IMR-90 (cell line): Measurements from ENCODE around the gene GFRA4. TPM values are rescaled to one million over a fixed set of nuclear protein-coding genes. Genes with fewer than 3 reads are reported as not detected.
A peak's percentile ranks its signal among the peaks of the same experiment; 100 is the strongest.

Experiments
- ATAC-seq: fragments of 200-7000 bp; cut with Tn5 transposase; 2 replicates; pipeline ENCODE4 v1.9.1; 2020; ENCODE audit warnings: low read depth, mild to moderate bottlenecking, moderate library complexity
- BruUV-seq: library from RNA; stranded (reverse); fragments of 400-500 nt; replicated peaks from 2 replicates; lab custom pipeline; 2021; lab: Mats Ljungman, UMichigan
- CTCF ChIA-PET: fragments of 300-600 bp; formaldehyde crosslinking; extraction: SDS; loops from one replicate; lab custom pipeline; 2021; ENCODE audit warnings: antibody characterized with exemption; lab: Yijun Ruan, JAX
- POLR2A ChIA-PET: fragments of 300-600 bp; sonication (Branson Sonifier 250); formaldehyde crosslinking; loops from one replicate; lab custom pipeline; 2022; ENCODE audit warnings: antibody characterized with exemption; ENCODE audit not compliant: unreplicated experiment; lab: Charles Lee
- DNase-seq: peaks from one replicate; pipeline ENCODE4 v3.0.0; 2013
- H2AFZ ChIP-seq: replicated peaks from 2 replicates; pipeline ENCODE3; 2013; ENCODE audit warnings: low read length, mild to moderate bottlenecking; ENCODE audit not compliant: poor library complexity
- H2AK5ac ChIP-seq: 2 replicates; pipeline ENCODE4 v1.6.1; 2013; ENCODE audit warnings: low read depth, low read length, inconsistent platforms
- H2AK9ac ChIP-seq: replicated peaks from 2 replicates; pipeline ENCODE3; 2013; ENCODE audit warnings: mild to moderate bottlenecking, low read depth, low read length, moderate library complexity; ENCODE audit not compliant: poor library complexity
- H2BK120ac ChIP-seq: 2 replicates; pipeline ENCODE4 v1.6.1; 2013; ENCODE audit warnings: low read depth, low read length, inconsistent platforms
- H2BK15ac ChIP-seq: 3 replicates; pipeline ENCODE4 v1.6.1; 2013; ENCODE audit warnings: low read depth, low read length, inconsistent platforms
- H2BK20ac ChIP-seq: 2 replicates; pipeline ENCODE4 v1.6.1; 2013; ENCODE audit warnings: low read depth, mild to moderate bottlenecking, inconsistent platforms, low read length, moderate library complexity
- H2BK5ac ChIP-seq: 2 replicates; pipeline ENCODE4 v1.6.1; 2013; ENCODE audit warnings: mild to moderate bottlenecking, low read depth, low read length, inconsistent platforms; ENCODE audit not compliant: poor library complexity, severe bottlenecking
- H3K14ac ChIP-seq: replicated peaks from 2 replicates; pipeline ENCODE4 v1.6.1; 2013; ENCODE audit warnings: low read depth, low read length, inconsistent platforms
- H3K18ac ChIP-seq: 2 replicates; pipeline ENCODE4 v1.6.1; 2013; ENCODE audit warnings: low read depth, low read length, control low read depth
- H3K23ac ChIP-seq: 2 replicates; pipeline ENCODE4 v1.6.1; 2013; ENCODE audit warnings: low read depth, low read length, inconsistent platforms
- H3K27ac ChIP-seq: 2 replicates; pipeline ENCODE4 v1.5.1; 2013; ENCODE audit warnings: mild to moderate bottlenecking, control low read depth, low read length; ENCODE audit not compliant: insufficient read depth
- H3K27me3 ChIP-seq: 2 replicates; pipeline ENCODE4 v1.6.1; 2013; ENCODE audit warnings: low read length; ENCODE audit not compliant: control insufficient read depth, insufficient read depth
- H3K36me3 ChIP-seq: 2 replicates; pipeline ENCODE4 v1.6.1; 2013; ENCODE audit warnings: low read length, mixed read lengths; ENCODE audit not compliant: control insufficient read depth, insufficient read depth
- H3K4ac ChIP-seq: 2 replicates; pipeline ENCODE4 v1.6.1; 2013; ENCODE audit warnings: low read depth, low read length, inconsistent platforms
- H3K4me1 ChIP-seq: 2 replicates; pipeline ENCODE4 v1.6.1; 2013; ENCODE audit warnings: low read length, mixed read lengths; ENCODE audit not compliant: control insufficient read depth, insufficient read depth
- H3K4me2 ChIP-seq: 2 replicates; pipeline ENCODE4 v1.6.1; 2013; ENCODE audit warnings: low read depth, mild to moderate bottlenecking, control low read depth, low read length, moderate library complexity
- H3K4me3 ChIP-seq: 2 replicates; pipeline ENCODE4 v1.5.1; 2013; ENCODE audit warnings: low read depth, mild to moderate bottlenecking, control low read depth, low read length, moderate library complexity; ENCODE audit not compliant: insufficient read depth
- H3K56ac ChIP-seq: 2 replicates; pipeline ENCODE4 v1.6.1; 2013; ENCODE audit warnings: low read length, inconsistent platforms; ENCODE audit not compliant: insufficient read depth; ENCODE audit errors: extremely low read depth
- H3K79me1 ChIP-seq, 2 experiments: 2 replicates each; pipeline ENCODE4 v1.6.1; 2013; ENCODE audit warnings: low read length in 2 of 2, inconsistent platforms in 1 of 2, low read depth in 1 of 2
- H3K9ac ChIP-seq: 2 replicates; pipeline ENCODE4 v1.6.1; 2013; ENCODE audit warnings: low read depth, low read length, control low read depth
- H3K9me1 ChIP-seq: 2 replicates; pipeline ENCODE4 v1.6.1; 2013; ENCODE audit warnings: low read length, inconsistent platforms; ENCODE audit not compliant: insufficient read depth
- H3K9me3 ChIP-seq: 2 replicates; pipeline ENCODE4 v1.6.1; 2013; ENCODE audit warnings: low read length; ENCODE audit not compliant: control insufficient read depth, insufficient read depth
- H4K20me1 ChIP-seq: 2 replicates; pipeline ENCODE4 v1.6.1; 2013; ENCODE audit warnings: low read length, inconsistent platforms; ENCODE audit not compliant: insufficient read depth
- H4K5ac ChIP-seq: 2 replicates; pipeline ENCODE4 v1.6.1; 2013; ENCODE audit warnings: mild to moderate bottlenecking, low read depth, low read length, control low read depth
- H4K8ac ChIP-seq, 2 experiments: 2 replicates each; pipeline ENCODE4 v1.6.1; 2013; ENCODE audit warnings: low read depth in 2 of 2, low read length in 2 of 2, control low read depth in 1 of 2, inconsistent platforms in 1 of 2
- H4K91ac ChIP-seq: 2 replicates; pipeline ENCODE4 v1.6.1; 2013; ENCODE audit warnings: low read depth, low read length, inconsistent platforms; ENCODE audit not compliant: insufficient read depth
- CEBPB ChIP-seq: IDR thresholded peaks from 2 replicates; pipeline ENCODE4 v1.6.1; 2012; ENCODE audit warnings: low read depth, low read length, improper control_type of control experiment
- RCOR1 ChIP-seq: IDR thresholded peaks from 2 replicates; pipeline ENCODE4 v1.6.1; 2012; ENCODE audit warnings: mild to moderate bottlenecking, low read length, improper control_type of control experiment; ENCODE audit not compliant: insufficient replicate concordance
- RFX5 ChIP-seq: IDR thresholded peaks from 2 replicates; pipeline ENCODE4 v1.8.0; 2012; ENCODE audit warnings: low read depth, mild to moderate bottlenecking, low read length, moderate library complexity
- WGBS, 2 experiments: methylation state at CpG; one replicate each; pipeline versions ENCODE4 v1.1.5 to v1.1.7; 2013; ENCODE audit warnings: missing lambda C conversion rate in 2 of 2; ENCODE audit not compliant: insufficient read length in 1 of 2; ENCODE audit errors: extremely low coverage in 2 of 2; 5-methylcytosine and 5-hydroxymethylcytosine counted together
- dilution Hi-C: fragments of 300-500 bp; cut with HindIII; formaldehyde crosslinking; loops from one replicate; pipeline ENCODE4 v1.14.3; 2018; ENCODE audit warnings: low sequenced_read_pairs; ENCODE audit not compliant: unreplicated experiment
- in situ Hi-C: fragments of 300-500 bp; cut with MboI; formaldehyde crosslinking; loops from 3 replicates; pipeline ENCODE4 v1.14.3; 2019; ENCODE audit warnings: low sequenced_read_pairs, inconsistent platforms, mixed read lengths
- intact Hi-C: fragments of 100-400 bp; cut with micrococcal nuclease; formaldehyde crosslinking; loops from 2 replicates; pipeline ENCODE4 v1.10.0; 2022
- polyA plus RNA-seq, 3 experiments: library from polyadenylated mRNA; depleted of rRNA; stranded (reverse); fragments of >200 nt; gene quantifications; 2 replicates each; pipeline ENCODE4 v1.2.3, GENCODE V29; 2012; ENCODE audit warnings: low replicate concordance in 1 of 3
- total RNA-seq: library from RNA; depleted of rRNA; stranded (reverse); fragments of >200 nt; gene quantifications from 2 replicates; pipeline ENCODE4 v1.2.3, GENCODE V29; 2012
- TF ChIP-seq, protein P1 (sequence below): fragments of 150-350 bp; IDR thresholded peaks from 2 replicates; pipeline ENCODE4 v1.6.1; 2017; ENCODE audit warnings: mild to moderate bottlenecking, antibody characterized with exemption, low read length, low read depth

Gene GFRA4
- total and polyA plus RNA-seq, 2 of the 4 experiments (the other 2 are of a cell fraction), result not detected

GRCh38 chr20:3712279-3712873 is 49.2 kb upstream of the GFRA4 start, which contains the start of gene SIGLEC1:
Gene SIGLEC1 (minus strand): TSS chr20:3712600. CDS start chr20:3707128, 5,472 bp downstream.
- H3K9me3 ChIP-seq, result no peaks in the 10 kb centered on the region
- no peak within 1 kb of the TSS for H2BK120ac ChIP-seq
- no peak within 1 kb of the TSS for H4K91ac ChIP-seq
- no peak within 1 kb of the TSS for H3K18ac ChIP-seq
- H3K9me1 ChIP-seq, result no peaks in the 10 kb centered on the region
- no peak within 1 kb of the TSS for H3K4me3 ChIP-seq
- H3K4me2 ChIP-seq, result no peak within 1 kb of the TSS
- no peak within 1 kb of the TSS for H3K4ac ChIP-seq
- H2AK9ac ChIP-seq, result no peak within 1 kb of the TSS
- no peaks in the 10 kb centered on the region for H3K36me3 ChIP-seq
- peaks cover 16% of the 10 kb centered on the region for H3K27me3 ChIP-seq
- in situ Hi-C loops (no loop called here), intact Hi-C loops (no loop called here), dilution Hi-C loops (no loop called here)
- no peak within 1 kb of the TSS for H4K5ac ChIP-seq
- WGBS, 2 experiments, result 92% methylated on average over 2 of the region's 15 CpGs; no CpG with 5 or more reads in 1 of the 2 experiments
- no peak for DNase-seq
- no peak within 1 kb of the TSS for H2AK5ac ChIP-seq
- ATAC-seq, result no peak
- ChIA-PET POLR2A (no interaction called here), CTCF (no interaction called here)
- H3K14ac ChIP-seq, result no peak within 1 kb of the TSS
- H3K56ac ChIP-seq, result no peak within 1 kb of the TSS
- H4K8ac ChIP-seq, result no peak within 1 kb of the TSS
- no peaks in the 10 kb centered on the region for H4K20me1 ChIP-seq
- BruUV-seq, result no TSS peak
- H2BK20ac ChIP-seq, result no peak within 1 kb of the TSS
- H3K4me1 ChIP-seq, result no peaks in the 10 kb centered on the region
- H3K27ac ChIP-seq, result no peak within 1 kb of the TSS
- no peak within 1 kb of the TSS for H3K23ac ChIP-seq
- no peak within 1 kb of the TSS for H2BK5ac ChIP-seq
- no peak within 1 kb of the TSS for H3K9ac ChIP-seq
- H2BK15ac ChIP-seq, result no peak within 1 kb of the TSS
- no peak within 1 kb of the TSS for H2AFZ ChIP-seq
- TF ChIP-seq RFX5, result no peak
- TF ChIP-seq, protein P1, sequence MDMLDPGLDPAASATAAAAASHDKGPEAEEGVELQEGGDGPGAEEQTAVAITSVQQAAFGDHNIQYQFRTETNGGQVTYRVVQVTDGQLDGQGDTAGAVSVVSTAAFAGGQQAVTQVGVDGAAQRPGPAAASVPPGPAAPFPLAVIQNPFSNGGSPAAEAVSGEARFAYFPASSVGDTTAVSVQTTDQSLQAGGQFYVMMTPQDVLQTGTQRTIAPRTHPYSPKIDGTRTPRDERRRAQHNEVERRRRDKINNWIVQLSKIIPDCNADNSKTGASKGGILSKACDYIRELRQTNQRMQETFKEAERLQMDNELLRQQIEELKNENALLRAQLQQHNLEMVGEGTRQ, result no peak
- TF ChIP-seq RCOR1, result no peak
- peak; percentile 74; the same call in 1 of the 2 replicates for TF ChIP-seq CEBPB
- H3K79me1 ChIP-seq, result no peaks in the 10 kb centered on the region
